Chondrocyte (in vitro differentiated cells): ENCODE results near the gene MED13L. TPM values are rescaled to one million over a fixed set of nuclear protein-coding genes. Genes with fewer than 3 reads are reported as not detected.
"Not testable (repeated sequence)": the region's sequence is repeated elsewhere in the genome, so short reads cannot be mapped to it uniquely, and the experiment has no call there.

Source experiments
- DNase-seq: peaks from one replicate; pipeline ENCODE4 v3.0.0; 2021; ENCODE audit warnings: mixed read lengths, low spot score
- H3K27ac Mint-ChIP-seq: one replicate; pipeline ENCODE4 v1.8.0; 2021; ENCODE audit warnings: mild to moderate bottlenecking, moderate library complexity, mixed read lengths; ENCODE audit not compliant: unreplicated experiment
- H3K27me3 Mint-ChIP-seq: 2 replicates; pipeline ENCODE4 v1.8.0; 2021; ENCODE audit warnings: low read depth, mixed read lengths
- H3K36me3 Mint-ChIP-seq: 2 replicates; pipeline ENCODE4 v1.8.0; 2021; ENCODE audit warnings: low read depth, mixed read lengths
- H3K4me1 Mint-ChIP-seq: 2 replicates; pipeline ENCODE4 v1.8.0; 2021; ENCODE audit warnings: low read depth, mild to moderate bottlenecking, mixed read lengths
- H3K4me3 Mint-ChIP-seq: one replicate; pipeline ENCODE4 v1.8.0; 2021; ENCODE audit warnings: mild to moderate bottlenecking, moderate library complexity, mixed read lengths; ENCODE audit not compliant: unreplicated experiment
- H3K9me3 Mint-ChIP-seq: 2 replicates; pipeline ENCODE4 v1.8.0; 2021; ENCODE audit warnings: low read depth, mixed read lengths
- CTCF ChIP-seq: fragments of 200-600 bp; sonication (generic); IDR thresholded peaks from 2 replicates; pipeline ENCODE4 v1.5.0; 2021; ENCODE audit warnings: antibody characterized with exemption, mild to moderate bottlenecking, moderate library complexity
- total RNA-seq: library from RNA; stranded (reverse); gene quantifications from 3 replicates; pipeline ENCODE4 v1.2.1, GENCODE V29; 2021

The MED13L gene
- total RNA-seq, 1 donor from 2014 or later, result 162 TPM

- H3K4me3 Mint-ChIP-seq, result no peak overlapping the region
- H3K27ac Mint-ChIP-seq, result peak overlapping the region; percentile 22
- H3K36me3 Mint-ChIP-seq, result peaks cover 2% of the 10 kb centered on the region
- peaks cover 74% of the 10 kb centered on the region for H3K4me1 Mint-ChIP-seq
- DNase-seq, result no peak
- TF ChIP-seq CTCF, result no peak
- no peaks in the 10 kb centered on the region for H3K27me3 Mint-ChIP-seq
- H3K9me3 Mint-ChIP-seq, result peaks cover 4% of the 10 kb centered on the region
Measured at GRCh38 chr12:116244474-116245090, 32.9 kb downstream of the MED13L start.

GRCh38 chr12:116244001-116244400, 33.5 kb downstream of the MED13L start:
- H3K27ac Mint-ChIP-seq, result peak overlapping the region; percentile 20
- no peaks in the 10 kb centered on the region for H3K9me3 Mint-ChIP-seq
- H3K36me3 Mint-ChIP-seq, result peaks cover 2% of the 10 kb centered on the region
- DNase-seq, result no peak
- H3K27me3 Mint-ChIP-seq, result no peaks in the 10 kb centered on the region
- no peak overlapping the region for H3K4me3 Mint-ChIP-seq
- no peak for TF ChIP-seq CTCF
- H3K4me1 Mint-ChIP-seq, result peaks cover 76% of the 10 kb centered on the region

GRCh38 chr12:116242740-116243139, 34.8 kb downstream of the MED13L start:
- Mint-ChIP-seq H3K27ac (no peak overlapping the region), H3K4me1 (peaks cover 71% of the 10 kb centered on the region)

DNA sequence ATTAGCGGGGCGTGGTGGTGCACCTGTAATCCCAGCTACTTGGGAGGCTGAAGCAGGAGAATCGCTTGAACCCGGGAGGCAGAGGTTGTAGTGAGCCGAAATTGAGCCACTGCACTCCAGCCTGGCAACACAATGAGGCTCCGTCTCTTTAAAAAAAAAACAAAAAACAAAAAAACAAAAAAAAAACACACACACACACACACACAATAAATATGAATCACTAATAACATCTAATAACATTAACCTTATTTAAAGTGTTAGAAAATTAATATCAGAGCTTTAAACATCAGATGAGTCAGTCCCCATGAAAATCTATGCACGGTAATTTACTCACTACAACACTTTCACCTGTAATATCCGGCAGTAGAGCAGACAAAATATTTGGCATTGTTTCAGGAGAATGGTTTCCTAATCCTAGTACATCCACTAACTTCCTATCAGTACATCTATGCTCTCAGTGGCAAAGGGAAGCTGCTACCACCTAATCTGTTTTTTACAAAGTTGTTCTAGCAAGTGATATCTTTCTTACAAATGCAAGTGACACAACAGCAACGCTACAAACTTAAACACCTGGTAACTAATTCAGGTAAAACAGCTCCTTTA, 36.2 kb downstream of the MED13L start:
- Mint-ChIP-seq H3K4me1 (peaks cover 74% of the 10 kb centered on the region), H3K27me3 (no peaks in the 10 kb centered on the region), H3K27ac (no peak overlapping the region), H3K9me3 (no peaks in the 10 kb centered on the region), H3K36me3 (peaks cover 4% of the 10 kb centered on the region), H3K4me3 (no peak overlapping the region)
- no peak for TF ChIP-seq CTCF
- DNase-seq, result no peak

More at GRCh38 chr12:116242740-116243139, 34.8 kb downstream of the MED13L start:
- no peaks in the 10 kb centered on the region for H3K27me3 Mint-ChIP-seq
- no peak for DNase-seq
- no peak overlapping the region for H3K4me3 Mint-ChIP-seq
- peaks cover 2% of the 10 kb centered on the region for H3K36me3 Mint-ChIP-seq
- TF ChIP-seq CTCF, result no peak
- no peaks in the 10 kb centered on the region for H3K9me3 Mint-ChIP-seq

- H3K9me3 Mint-ChIP-seq, H3K4me3 Mint-ChIP-seq, DNase-seq, H3K36me3 Mint-ChIP-seq, H3K27me3 Mint-ChIP-seq, H3K27ac Mint-ChIP-seq: not testable (repeated sequence)
- peaks cover 62% of the 10 kb centered on the region for H3K4me1 Mint-ChIP-seq
Measured at GRCh38 chr12:116238570-116239119, 38.8 kb downstream of the MED13L start.
